ENCODE results near the gene TRAPPC12. TPM values are rescaled to one million over a fixed set of nuclear protein-coding genes. Genes with fewer than 3 reads are reported as not detected.

The TRAPPC12 gene
- total and polyA plus RNA-seq, 12 donors, result 71.9 to 256 (median 89.6) TPM

- peaks cover 0 to 7% (median 0%) of the 10 kb centered on the region in 11 donors for H3K9me3 ChIP-seq
- ATAC-seq (peak; percentile 77 to 96 (median 90)), DNase-seq (peak; percentile 66 to 86)
- 49 to 77% methylated on average over 30 of the region's 30 CpGs for WGBS, 2 donors
- intact Hi-C loops (cut with DNase I), result loop anchor here in 1 of 10 donors (2.0 kb wide), 1 partner anchor 37 kb away; no protein-coding TSS in a partner anchor
- peak overlapping the region in 1 of 10 donors; percentile 52 for H3K27ac ChIP-seq
- peak overlapping the region in 3 of 10 donors; percentile 14 to 33 (median 24) for H3K4me3 ChIP-seq
- H3K27me3 ChIP-seq, result no peaks in the 10 kb centered on the region
- peaks cover 0 to 63% (median 10%) of the 10 kb centered on the region in 9 donors for H3K36me3 ChIP-seq
- no peak for TF ChIP-seq CTCF (IDR thresholded peaks at IDR 0.05)
- H3K4me1 ChIP-seq, result peaks cover 0 to 13% (median 10%) of the 10 kb centered on the region in 9 donors
These were observed 103.9 kb downstream of the TRAPPC12 start for GRCh38 chr2:3483227-3483985.

- no peaks in the 10 kb centered on the region for H3K27me3 ChIP-seq
- H3K4me1 ChIP-seq, result peaks cover 0 to 16% (median 10%) of the 10 kb centered on the region in 9 donors
- DNase-seq (no peak), ATAC-seq (no peak)
- TF ChIP-seq CTCF (IDR thresholded peaks at IDR 0.05), result no peak
- intact Hi-C loops (cut with DNase I), result loop anchor here in 1 of 10 donors (2.0 kb wide), 1 partner anchor 37 kb away; no protein-coding TSS in a partner anchor
- H3K9me3 ChIP-seq, result peaks cover 0 to 7% (median 0%) of the 10 kb centered on the region in 11 donors
- WGBS, 2 donors, result 96% methylated on average over 34 of the region's 34 CpGs
- no peak overlapping the region for H3K4me3 ChIP-seq
- peaks cover 0 to 54% (median 7%) of the 10 kb centered on the region in 9 donors for H3K36me3 ChIP-seq
- H3K27ac ChIP-seq, result peak overlapping the region in 1 of 10 donors; percentile 49
These were observed 104.8 kb downstream of the TRAPPC12 start for GRCh38 chr2:3483986-3484960.

- peaks cover 0 to 16% (median 10%) of the 10 kb centered on the region in 9 donors for H3K4me1 ChIP-seq
- H3K36me3 ChIP-seq, result peaks cover 0 to 45% (median 0%) of the 10 kb centered on the region in 9 donors
- no peak overlapping the region for H3K27ac ChIP-seq
- WGBS, 2 donors, result 92 to 96% methylated on average over 11 of the region's 11 CpGs
- ATAC-seq (no peak), DNase-seq (no peak)
- TF ChIP-seq CTCF (IDR thresholded peaks at IDR 0.05), result no peak
- peaks cover 0 to 7% (median 0%) of the 10 kb centered on the region in 11 donors for H3K9me3 ChIP-seq
- intact Hi-C loops (cut with DNase I), result no loop called here
- no peak overlapping the region for H3K4me3 ChIP-seq
- H3K27me3 ChIP-seq, result no peaks in the 10 kb centered on the region
These were observed 105.7 kb downstream of the TRAPPC12 start for GRCh38 chr2:3485166-3485565.

All from heart right ventricle (tissue), 16 donors.